ENCODE data around the gene ACIN1. TPM values are rescaled to one million over a fixed set of nuclear protein-coding genes. Genes with fewer than 3 reads are reported as not detected.

The ACIN1 gene
- total and polyA plus RNA-seq, 2 experiments from 2014 or later, result 76.1 to 172 TPM

GRCh38 chr14:23021889-23022442, 73.0 kb downstream of the ACIN1 start:
- no peaks in the 10 kb centered on the region for H3K79me2 ChIP-seq (replicated peaks; ENCODE audit: insufficient read depth)
- no peak overlapping the region for H3K4me3 ChIP-seq
- no peak overlapping the region for H3K4me3 Mint-ChIP-seq
- peaks cover 26% of the 10 kb centered on the region for H3K4me1 Mint-ChIP-seq
- TF ChIP-seq, protein P1, sequence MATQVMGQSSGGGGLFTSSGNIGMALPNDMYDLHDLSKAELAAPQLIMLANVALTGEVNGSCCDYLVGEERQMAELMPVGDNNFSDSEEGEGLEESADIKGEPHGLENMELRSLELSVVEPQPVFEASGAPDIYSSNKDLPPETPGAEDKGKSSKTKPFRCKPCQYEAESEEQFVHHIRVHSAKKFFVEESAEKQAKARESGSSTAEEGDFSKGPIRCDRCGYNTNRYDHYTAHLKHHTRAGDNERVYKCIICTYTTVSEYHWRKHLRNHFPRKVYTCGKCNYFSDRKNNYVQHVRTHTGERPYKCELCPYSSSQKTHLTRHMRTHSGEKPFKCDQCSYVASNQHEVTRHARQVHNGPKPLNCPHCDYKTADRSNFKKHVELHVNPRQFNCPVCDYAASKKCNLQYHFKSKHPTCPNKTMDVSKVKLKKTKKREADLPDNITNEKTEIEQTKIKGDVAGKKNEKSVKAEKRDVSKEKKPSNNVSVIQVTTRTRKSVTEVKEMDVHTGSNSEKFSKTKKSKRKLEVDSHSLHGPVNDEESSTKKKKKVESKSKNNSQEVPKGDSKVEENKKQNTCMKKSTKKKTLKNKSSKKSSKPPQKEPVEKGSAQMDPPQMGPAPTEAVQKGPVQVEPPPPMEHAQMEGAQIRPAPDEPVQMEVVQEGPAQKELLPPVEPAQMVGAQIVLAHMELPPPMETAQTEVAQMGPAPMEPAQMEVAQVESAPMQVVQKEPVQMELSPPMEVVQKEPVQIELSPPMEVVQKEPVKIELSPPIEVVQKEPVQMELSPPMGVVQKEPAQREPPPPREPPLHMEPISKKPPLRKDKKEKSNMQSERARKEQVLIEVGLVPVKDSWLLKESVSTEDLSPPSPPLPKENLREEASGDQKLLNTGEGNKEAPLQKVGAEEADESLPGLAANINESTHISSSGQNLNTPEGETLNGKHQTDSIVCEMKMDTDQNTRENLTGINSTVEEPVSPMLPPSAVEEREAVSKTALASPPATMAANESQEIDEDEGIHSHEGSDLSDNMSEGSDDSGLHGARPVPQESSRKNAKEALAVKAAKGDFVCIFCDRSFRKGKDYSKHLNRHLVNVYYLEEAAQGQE (IDR thresholded peaks at IDR 0.05; ENCODE audit: unreplicated experiment), result no peak
- no peak for TF ChIP-seq ETS1 (IDR thresholded peaks at IDR 0.05)
- H3K27me3 Mint-ChIP-seq (ENCODE audit: insufficient read depth, low read depth, poor library complexity), result peaks cover 5% of the 10 kb centered on the region
- H3K27ac Mint-ChIP-seq, result no peak overlapping the region
- H3K27ac ChIP-seq (ENCODE audit: low read depth), result no peak overlapping the region; the same call in 1 of the 2 replicates
- H3K4me1 ChIP-seq (ENCODE audit: insufficient read depth), result peaks cover 18% of the 10 kb centered on the region
- no peaks in the 10 kb centered on the region for H3K9me3 Mint-ChIP-seq
- H3K9me2 ChIP-seq (ENCODE audit: insufficient read depth), result no peaks in the 10 kb centered on the region
- H3K36me3 ChIP-seq (ENCODE audit: insufficient read depth), result peaks cover 17% of the 10 kb centered on the region; the same call in 1 of the 2 replicates
- no peak overlapping the region for H2AFZ ChIP-seq
- H3K4me2 ChIP-seq, result no peak overlapping the region
- H3K27me3 ChIP-seq (ENCODE audit: insufficient read depth), result no peaks in the 10 kb centered on the region
- H3F3A ChIP-seq (replicated peaks; ENCODE audit: low read depth), result peaks cover 7% of the 10 kb centered on the region; the same call in 1 of the 2 replicates
- no peak for DNase-seq (ENCODE audit: low spot score)
- ATAC-seq, result no peak
- peaks cover 22% of the 10 kb centered on the region for H3K36me3 Mint-ChIP-seq (ENCODE audit: low read depth)
- peaks cover 12% of the 10 kb centered on the region for H4K20me1 ChIP-seq (replicated peaks; ENCODE audit: insufficient read depth)

DNA sequence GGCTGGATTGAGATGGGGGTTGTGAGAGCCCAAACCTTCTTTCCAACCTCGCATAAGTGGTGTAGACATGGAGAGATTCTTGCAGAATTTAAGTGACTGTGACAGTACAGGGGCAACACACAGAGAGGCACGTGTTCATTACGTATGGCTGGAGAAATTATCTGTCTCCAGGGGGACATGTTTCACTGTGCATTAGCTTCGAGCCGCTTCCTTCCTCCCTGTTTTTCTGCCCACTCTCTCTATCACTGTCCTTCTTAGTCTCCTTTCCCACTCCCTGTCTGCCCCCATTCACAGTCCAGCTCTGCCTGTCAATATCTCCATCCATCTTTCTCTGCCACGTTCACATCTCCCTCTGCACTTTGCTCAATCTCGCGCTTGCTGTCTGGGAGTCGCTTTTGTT, 73.5 kb downstream of the ACIN1 start:
- DNase-seq (ENCODE audit: low spot score) (no peak), ATAC-seq (no peak)
- Mint-ChIP-seq H3K9me3 (no peaks in the 10 kb centered on the region), H3K4me1 (peaks cover 26% of the 10 kb centered on the region), H3K27me3 (ENCODE audit: insufficient read depth, low read depth, poor library complexity) (peaks cover 5% of the 10 kb centered on the region), H3K27ac (no peak overlapping the region; the same call in 1 of the 2 replicates), H3K4me3 (no peak overlapping the region), H3K36me3 (ENCODE audit: low read depth) (peaks cover 20% of the 10 kb centered on the region)
- H3K27me3 ChIP-seq (ENCODE audit: insufficient read depth), result no peaks in the 10 kb centered on the region
- H3K4me2 ChIP-seq, result no peak overlapping the region
- no peaks in the 10 kb centered on the region for H3K9me2 ChIP-seq (ENCODE audit: insufficient read depth)
- H3K79me2 ChIP-seq (replicated peaks; ENCODE audit: insufficient read depth), result no peaks in the 10 kb centered on the region
- peaks cover 18% of the 10 kb centered on the region for H3K4me1 ChIP-seq (ENCODE audit: insufficient read depth)
- peaks cover 7% of the 10 kb centered on the region; the same call in 1 of the 2 replicates for H3F3A ChIP-seq (replicated peaks; ENCODE audit: low read depth)
- H3K36me3 ChIP-seq (ENCODE audit: insufficient read depth), result peaks cover 13% of the 10 kb centered on the region; the same call in 1 of the 2 replicates
- H4K20me1 ChIP-seq (replicated peaks; ENCODE audit: insufficient read depth), result peaks cover 12% of the 10 kb centered on the region
- H3K4me3 ChIP-seq, result no peak overlapping the region
- H3K27ac ChIP-seq (ENCODE audit: low read depth), result no peak overlapping the region
- H2AFZ ChIP-seq, result no peak overlapping the region
- no peak for TF ChIP-seq ZNF331 (CRISPR knock-in tag; IDR thresholded peaks at IDR 0.05; ENCODE audit: low read depth)
- no peak for TF ChIP-seq ZNF114 (CRISPR knock-in tag; IDR thresholded peaks at IDR 0.05)
- no peak for TF ChIP-seq POLR2AphosphoS5 (IDR thresholded peaks at IDR 0.05; ENCODE audit: low read depth)
- no peak for TF ChIP-seq CTCF (conservative IDR thresholded peaks at IDR 0.05; ENCODE audit: low read depth in 2 of 2)
- no peak for TF ChIP-seq STAT1 (IDR thresholded peaks at IDR 0.05; ENCODE audit: unreplicated experiment)
- TF ChIP-seq ZNF462 (CRISPR knock-in tag; IDR thresholded peaks at IDR 0.05), result no peak
- no peak for TF ChIP-seq CREB1 (CRISPR knock-in tag; IDR thresholded peaks at IDR 0.05; ENCODE audit: low read depth)

All from GM23338 (cell line).